Loucy (cell line): ENCODE results near the gene PIGU.

ENCODE experiments used
- CTCF ChIP-seq: fragments of 200-600 bp; sonication (generic); conservative IDR thresholded peaks from 2 replicates; pipeline ENCODE4 v1.5.1; 2014; ENCODE audit warnings: mild to moderate bottlenecking, antibody characterized with exemption, low read length
- EZH2phosphoT487 ChIP-seq: fragments of 200-600 bp; IDR thresholded peaks from 2 replicates; pipeline ENCODE4 v1.6.1; 2018; ENCODE audit warnings: antibody characterized with exemption, mild to moderate bottlenecking, moderate library complexity, borderline replicate concordance

GRCh38 chr20:34639755-34640222 is 37.1 kb downstream of the PIGU start:
- TF ChIP-seq CTCF (no peak), EZH2phosphoT487 (no peak)
